NCI-H510A treated with DMSO at 0.1 percent for 48 hours (cell line): ENCODE results near the gene MRPS16.

ENCODE experiments used
- DNase-seq: peaks from one replicate; lab custom pipeline; 2025; lab: John Stamatoyannopoulos, UW

Gene MRPS16

GRCh38 chr10:73239908-73240307, 12.5 kb downstream of the MRPS16 start:
- no peak for DNase-seq

GRCh38 chr10:73238990-73239566, 13.4 kb downstream of the MRPS16 start:
- no peak for DNase-seq

DNA sequence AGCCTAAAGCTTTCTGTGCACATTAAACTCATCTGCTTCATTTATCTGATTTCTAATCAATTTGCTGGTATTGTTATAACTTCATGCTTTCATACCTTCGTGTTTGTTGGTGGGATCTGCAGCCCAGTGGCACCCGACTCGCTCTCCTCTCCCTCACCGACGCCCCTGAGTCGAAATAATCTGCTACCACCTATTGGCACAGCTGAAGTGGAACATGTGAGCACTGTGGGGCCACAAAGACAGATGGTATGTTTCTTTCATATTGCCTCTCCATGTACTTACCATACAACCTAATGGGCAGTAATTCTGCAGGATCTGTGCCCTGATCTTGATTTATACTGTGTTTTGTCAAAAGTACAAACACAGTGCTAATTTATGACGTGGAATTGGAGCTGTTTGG, 17.7 kb downstream of the MRPS16 start:
- no peak for DNase-seq

GRCh38 chr10:73233883-73234282, 18.6 kb downstream of the MRPS16 start:
- DNase-seq, result no peak

GRCh38 chr10:73232887-73233286, 19.6 kb downstream of the MRPS16 start:
- DNase-seq, result no peak

DNA sequence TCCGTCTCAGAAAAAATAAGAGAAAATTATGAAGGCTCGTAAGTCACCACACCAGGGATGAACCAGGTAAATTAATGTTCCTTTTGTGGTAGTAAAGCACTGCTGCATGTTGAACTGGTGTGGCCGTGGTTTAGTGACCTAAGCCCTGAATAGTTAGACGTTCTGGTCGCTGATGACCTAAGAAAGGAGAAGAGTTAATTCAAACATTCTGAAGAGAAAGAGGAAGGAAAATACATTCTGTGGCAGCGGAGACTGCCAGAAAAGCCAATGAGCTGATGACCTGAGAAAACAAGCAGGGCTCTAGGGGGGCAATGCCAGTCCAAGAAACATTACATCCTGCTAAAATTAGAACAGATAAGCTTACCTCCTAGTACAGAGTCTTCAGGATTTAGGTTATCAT, 22.9 kb downstream of the MRPS16 start:
- no peak for DNase-seq

DNA sequence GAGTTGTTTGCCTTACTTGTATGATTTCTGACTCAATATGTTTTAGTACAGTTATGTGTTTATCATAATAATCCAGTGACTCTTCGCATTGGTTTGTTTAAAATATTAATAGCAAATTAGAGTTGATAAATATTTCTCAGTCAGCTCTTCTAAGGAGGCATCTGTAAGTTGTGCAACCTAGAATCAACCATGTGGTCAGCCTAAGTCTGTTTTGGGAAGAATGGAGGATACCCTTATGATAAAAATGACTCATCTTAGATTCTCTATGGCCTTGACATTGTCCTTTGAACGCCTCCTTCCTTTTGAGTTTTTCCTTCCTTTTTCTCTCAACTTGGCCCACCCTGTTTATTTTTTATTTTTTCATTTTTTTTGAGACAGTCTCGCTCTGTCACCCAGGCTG, 24.2 kb downstream of the MRPS16 start:
- DNase-seq, result no peak

- no peak for DNase-seq
These were observed 25.8 kb downstream of the MRPS16 start for GRCh38 chr10:73226663-73227062.

DNA sequence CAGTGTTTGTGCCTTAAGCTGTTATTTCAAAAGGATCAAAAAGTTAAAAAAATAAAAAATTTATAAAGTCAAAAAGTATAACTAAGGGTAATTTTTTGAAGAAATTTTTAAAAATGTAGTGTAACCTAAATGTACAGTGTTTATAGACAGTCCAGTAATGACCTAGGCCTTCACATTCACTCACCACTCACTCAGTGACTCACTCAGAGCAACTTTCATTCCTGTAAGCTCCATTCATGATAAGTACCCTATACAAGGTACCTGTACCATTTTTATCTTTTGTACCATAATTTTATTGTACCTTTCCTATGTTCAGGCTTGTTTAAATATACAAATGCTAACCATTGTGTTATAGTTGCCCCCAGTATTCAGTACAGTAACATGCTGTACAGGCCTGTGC, 26.9 kb downstream of the MRPS16 start:
- DNase-seq, result no peak

- no peak for DNase-seq
These were observed 31.5 kb downstream of the MRPS16 start for GRCh38 chr10:73220989-73221388.

GRCh38 chr10:73219384-73219783, 33.1 kb downstream of the MRPS16 start:
- DNase-seq, result no peak

GRCh38 chr10:73218431-73219191, 33.8 kb downstream of the MRPS16 start:
- no peak for DNase-seq

- DNase-seq, result no peak
These were observed 34.8 kb downstream of the MRPS16 start for GRCh38 chr10:73217628-73218027.

DNA sequence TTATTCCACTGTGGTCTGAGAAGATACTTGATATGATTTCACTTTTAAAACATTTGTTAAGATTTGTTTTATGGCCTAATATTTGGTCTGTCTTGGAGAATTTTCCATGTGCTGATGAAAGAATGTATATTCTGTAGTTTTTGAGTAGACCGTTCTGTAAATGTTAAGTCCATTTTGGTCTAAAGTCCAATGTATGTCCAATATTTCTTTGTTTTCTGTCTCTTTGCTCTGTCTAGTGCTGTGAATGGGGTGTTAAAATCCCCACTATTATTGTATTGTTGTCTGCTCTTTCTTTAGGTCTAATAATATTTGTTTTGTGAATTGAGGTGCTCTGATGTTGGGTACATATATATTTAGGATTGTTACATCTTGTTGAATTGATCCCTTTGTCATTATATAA, 36.7 kb downstream of the MRPS16 start:
- no peak for DNase-seq

GRCh38 chr10:73211106-73211811, 41.2 kb downstream of the MRPS16 start:
- no peak for DNase-seq

DNA sequence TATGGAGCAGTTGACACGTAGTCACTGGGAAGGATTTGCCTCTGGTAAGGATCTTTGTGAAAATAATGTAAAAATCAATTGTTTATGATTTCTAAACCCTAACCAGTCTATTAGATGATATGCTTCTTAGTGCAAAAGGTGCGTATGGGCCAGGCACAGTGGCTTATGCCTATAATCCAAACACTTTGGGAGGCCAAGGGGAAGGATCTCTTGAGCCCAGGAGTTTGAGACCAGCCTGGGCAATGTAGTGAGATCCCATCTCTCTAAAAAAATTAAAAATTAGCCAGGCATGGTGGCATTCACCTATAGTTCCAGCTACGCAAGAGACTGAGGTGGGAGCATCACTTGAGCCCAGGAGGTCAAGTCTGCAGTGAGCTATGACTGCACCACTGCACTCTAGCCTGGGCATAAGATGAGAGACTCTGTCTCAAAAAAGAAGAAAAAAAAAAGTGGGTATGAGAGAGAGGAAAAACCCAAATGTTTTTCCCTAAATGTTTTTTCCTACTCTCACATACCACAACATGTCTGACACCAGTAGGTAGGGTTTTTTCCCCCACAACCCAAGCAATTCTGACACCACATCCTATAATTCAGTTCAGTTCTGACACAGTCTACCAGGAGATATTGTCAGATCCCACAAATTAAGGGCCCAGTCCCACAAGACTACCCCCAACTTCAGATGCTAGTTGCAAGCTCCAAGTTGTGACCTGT, 41.9 kb downstream of the MRPS16 start:
- DNase-seq, result no peak

GRCh38 chr10:73209705-73210104, 42.7 kb downstream of the MRPS16 start:
- DNase-seq, result no peak

DNA sequence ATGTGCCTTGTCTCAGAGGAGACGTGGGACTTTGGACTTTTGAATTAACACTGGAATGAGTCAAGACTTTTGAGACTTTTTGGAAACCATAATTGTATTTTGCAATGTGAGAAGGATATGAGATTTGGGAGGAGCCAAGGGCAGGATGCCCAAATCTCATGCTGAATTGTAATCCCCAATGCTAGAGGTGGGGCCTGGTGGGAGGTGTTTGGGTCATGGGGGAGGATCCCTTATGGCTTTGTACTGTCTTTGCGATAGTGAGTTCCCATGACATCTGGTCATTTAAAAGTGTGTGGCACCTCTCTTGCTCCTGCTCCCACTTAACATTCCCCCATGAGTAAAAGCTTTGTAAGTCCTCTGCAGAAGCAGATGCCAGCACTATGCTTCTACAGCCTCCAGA, 44.6 kb downstream of the MRPS16 start:
- DNase-seq, result no peak

DNA sequence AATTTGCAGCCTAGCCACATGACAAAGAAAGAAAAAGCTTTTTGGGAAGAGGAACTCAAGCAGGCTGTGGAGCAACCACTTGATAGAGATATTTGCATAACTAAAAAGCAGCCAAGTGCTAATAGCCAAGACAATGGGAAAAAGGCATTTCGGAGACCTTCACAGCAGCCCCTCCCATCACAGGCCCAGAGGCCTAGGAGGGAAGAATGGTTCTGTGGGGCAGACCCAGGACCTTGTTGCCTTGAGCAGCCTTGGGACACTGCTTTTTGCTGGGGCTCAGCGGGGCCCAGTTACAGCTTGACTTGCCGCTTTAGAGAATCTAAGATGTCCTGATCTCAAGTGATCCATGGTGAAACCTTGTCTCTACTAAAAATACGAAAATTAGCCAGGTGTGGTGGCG, 46.1 kb downstream of the MRPS16 start:
- no peak for DNase-seq

- DNase-seq, result no peak
These were observed 46.6 kb downstream of the MRPS16 start for GRCh38 chr10:73205890-73206289.

- DNase-seq, result no peak
These were observed 47.4 kb downstream of the MRPS16 start for GRCh38 chr10:73205081-73205480.
